Smooth muscle cell (in vitro differentiated cells): Measurements from ENCODE around the gene TRHDE. TPM values are rescaled to one million over a fixed set of nuclear protein-coding genes. Genes with fewer than 3 reads are reported as not detected.

ENCODE experiments used
- DNase-seq: peaks from one replicate; lab custom pipeline; 2025; ENCODE audit not compliant: unreplicated experiment; lab: John Stamatoyannopoulos, UW
- H2AFZ ChIP-seq: fragments of 200-600 bp; sonication (generic); 2 replicates; pipeline ENCODE4 v1.6.0; 2016; ENCODE audit warnings: antibody characterized with exemption, low read depth, mild to moderate bottlenecking
- H3F3A ChIP-seq: fragments of 200-600 bp; sonication (generic); 2 replicates; pipeline ENCODE4 v1.6.0; 2017; ENCODE audit warnings: antibody characterized with exemption, low read depth
- H3K27ac ChIP-seq: fragments of 200-600 bp; sonication (generic); 2 replicates; pipeline ENCODE4 v1.5.1; 2016; ENCODE audit warnings: low read depth, mild to moderate bottlenecking
- H3K27me3 ChIP-seq: fragments of 200-600 bp; sonication (generic); 2 replicates; pipeline ENCODE4 v1.6.1; 2016; ENCODE audit warnings: low read depth, mild to moderate bottlenecking
- H3K36me3 ChIP-seq: fragments of 200-600 bp; sonication (generic); 2 replicates; pipeline ENCODE4 v1.5.1; 2016; ENCODE audit warnings: low read depth
- H3K4me1 ChIP-seq: fragments of 200-600 bp; sonication (generic); 2 replicates; pipeline ENCODE4 v1.5.1; 2016; ENCODE audit warnings: low read depth
- H3K4me2 ChIP-seq: fragments of 200-600 bp; sonication (generic); 2 replicates; pipeline ENCODE4 v1.6.0; 2016; ENCODE audit warnings: mild to moderate bottlenecking
- H3K4me3 ChIP-seq: fragments of 200-600 bp; sonication (generic); 2 replicates; pipeline ENCODE4 v1.5.1; 2016; ENCODE audit warnings: mild to moderate bottlenecking
- H3K79me2 ChIP-seq: fragments of 200-600 bp; sonication (generic); 2 replicates; pipeline ENCODE4 v1.6.0; 2016; ENCODE audit warnings: low read depth, mild to moderate bottlenecking
- H3K9ac ChIP-seq: fragments of 200-600 bp; sonication (generic); 2 replicates; pipeline ENCODE4 v1.6.0; 2016; ENCODE audit warnings: low read depth
- H3K9me3 ChIP-seq: fragments of 200-600 bp; sonication (generic); replicated peaks from 2 replicates; pipeline ENCODE4 v1.5.1; 2016; ENCODE audit warnings: low read depth
- H4K20me1 ChIP-seq: fragments of 200-600 bp; sonication (generic); 2 replicates; pipeline ENCODE4 v1.6.0; 2016; ENCODE audit warnings: low read depth
- CTCF ChIP-seq: fragments of 200-600 bp; sonication (generic); IDR thresholded peaks from 2 replicates; pipeline ENCODE4 v1.5.1; 2017; ENCODE audit warnings: borderline replicate concordance, mild to moderate bottlenecking, antibody characterized with exemption; ENCODE audit not compliant: insufficient read depth, poor library complexity, severe bottlenecking
- WGBS: methylation state at CpG from one replicate; pipeline ENCODE4 v1.1.7; 2016; ENCODE audit warnings: low lambda C conversion rate; 5-methylcytosine and 5-hydroxymethylcytosine counted together
- polyA plus RNA-seq: library from polyadenylated mRNA; unstranded; fragments of >200 nt; fragmentation: Nextera tagmentation; extraction: Ambion mirVana; gene quantifications from 2 replicates; pipeline ENCODE4 v1.2.1, GENCODE V29; 2016
- total RNA-seq: library from RNA; depleted of rRNA; stranded (reverse); fragments of >200 nt; gene quantifications from 2 replicates; pipeline ENCODE4 v1.2.3, GENCODE V29; 2014

The TRHDE gene
- total and polyA plus RNA-seq, 2 experiments from 2014 or later, result 0.32 to 0.81 TPM

- no peaks in the 10 kb centered on the region for H3F3A ChIP-seq
- no peak overlapping the region for H3K4me3 ChIP-seq
- H3K9me3 ChIP-seq, result no peaks in the 10 kb centered on the region
- H3K9ac ChIP-seq, result no peak overlapping the region
- H2AFZ ChIP-seq, result no peak overlapping the region
- no peak overlapping the region for H3K27ac ChIP-seq
- H3K36me3 ChIP-seq, result no peaks in the 10 kb centered on the region
- H3K79me2 ChIP-seq, result no peaks in the 10 kb centered on the region
- no peak for TF ChIP-seq CTCF
- no peak overlapping the region for H3K4me2 ChIP-seq
- DNase-seq, result no peak
- H3K4me1 ChIP-seq, result no peaks in the 10 kb centered on the region
- peaks cover 22% of the 10 kb centered on the region for H3K27me3 ChIP-seq
- no peaks in the 10 kb centered on the region for H4K20me1 ChIP-seq
- WGBS, result 76% methylated on average over 2 of the region's 2 CpGs
Measured at GRCh38 chr12:72270246-72270645, 1.9 kb upstream of the TRHDE start.

- Histone ChIP-seq H3K36me3 (no peaks in the 10 kb centered on the region), H4K20me1 (no peaks in the 10 kb centered on the region), H3K9me3 (no peaks in the 10 kb centered on the region), H3F3A (no peaks in the 10 kb centered on the region), H3K4me2 (peak overlapping the region; percentile 90), H2AFZ (peak overlapping the region; percentile 86), H3K27ac (no peak overlapping the region), H3K79me2 (no peaks in the 10 kb centered on the region), H3K4me1 (no peaks in the 10 kb centered on the region), H3K9ac (no peak overlapping the region), H3K27me3 (peaks cover 22% of the 10 kb centered on the region), H3K4me3 (peak overlapping the region; percentile 61)
- WGBS, result 62% methylated on average over 6 of the region's 6 CpGs
- DNase-seq, result no peak
- no peak for TF ChIP-seq CTCF
Measured at GRCh38 chr12:72270961-72271360, 1.2 kb upstream of the TRHDE start.

GRCh38 chr12:72271451-72272090, 599 bp upstream of the TRHDE start:
- Histone ChIP-seq H3K4me1 (no peaks in the 10 kb centered on the region), H2AFZ (peak overlapping the region; percentile 86), H3K27me3 (peaks cover 22% of the 10 kb centered on the region), H3K9me3 (no peaks in the 10 kb centered on the region), H3K79me2 (no peaks in the 10 kb centered on the region), H3K4me2 (peak overlapping the region; percentile 90), H3K9ac (no peak overlapping the region), H3K4me3 (peak overlapping the region; percentile 61), H3K36me3 (no peaks in the 10 kb centered on the region), H4K20me1 (no peaks in the 10 kb centered on the region), H3K27ac (no peak overlapping the region), H3F3A (no peaks in the 10 kb centered on the region)
- WGBS, result 2% methylated on average over 30 of the region's 35 CpGs
- TF ChIP-seq CTCF, result no peak
- no peak for DNase-seq
